ENCODE measurements around the gene PRDM8.

The PRDM8 gene

DNA sequence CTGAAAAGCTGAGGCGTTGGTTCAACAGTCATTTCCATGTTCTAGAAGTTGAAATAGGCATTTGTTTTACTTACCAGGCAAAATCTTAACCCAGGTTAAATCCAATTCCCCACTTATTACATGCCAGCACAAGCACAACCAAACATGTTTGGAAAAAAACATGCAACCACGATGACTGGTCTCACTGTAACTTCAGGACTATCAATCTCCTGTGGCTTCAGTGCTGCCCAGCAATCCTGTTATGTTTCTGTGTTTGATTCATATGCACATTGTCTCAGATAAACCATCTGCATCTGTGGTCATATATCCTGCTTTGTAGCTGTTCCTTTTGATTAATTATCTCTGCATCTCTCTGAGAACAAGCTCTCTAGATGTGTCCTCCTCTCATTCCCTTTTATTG lies 28.3 kb downstream of the PRDM8 start:
- Histone ChIP-seq H3K4me2 (ENCODE audit: low read length) (no peak overlapping the region), H3K36me3 (ENCODE audit: control insufficient read depth, low read length) (no peaks in the 10 kb centered on the region), H3K27me3 (ENCODE audit: control insufficient read depth, low read length) (peaks cover 17% of the 10 kb centered on the region), H3K27ac (ENCODE audit: low read depth, low read length) (no peak overlapping the region), H3K79me2 (ENCODE audit: control insufficient read depth, low read length) (no peaks in the 10 kb centered on the region), H3K4me1 (ENCODE audit: control insufficient read depth, low read length) (no peaks in the 10 kb centered on the region), H3F3A (ENCODE audit: control insufficient read depth, insufficient read depth) (no peaks in the 10 kb centered on the region), H3K9me2 (replicated peaks; ENCODE audit: control insufficient read depth, low read length) (no peaks in the 10 kb centered on the region), H3K4me3 (ENCODE audit: low read length) (no peak overlapping the region), H3K9me3 (ENCODE audit: control insufficient read depth, insufficient read depth, low read length) (no peaks in the 10 kb centered on the region), H4K20me1 (ENCODE audit: control insufficient read depth, insufficient read depth, low read depth, low read length) (0 out of 2 replicates have a peak, but pooled peaks cover 3% of the 10 kb centered on the region)
- TF ChIP-seq, protein P1, sequence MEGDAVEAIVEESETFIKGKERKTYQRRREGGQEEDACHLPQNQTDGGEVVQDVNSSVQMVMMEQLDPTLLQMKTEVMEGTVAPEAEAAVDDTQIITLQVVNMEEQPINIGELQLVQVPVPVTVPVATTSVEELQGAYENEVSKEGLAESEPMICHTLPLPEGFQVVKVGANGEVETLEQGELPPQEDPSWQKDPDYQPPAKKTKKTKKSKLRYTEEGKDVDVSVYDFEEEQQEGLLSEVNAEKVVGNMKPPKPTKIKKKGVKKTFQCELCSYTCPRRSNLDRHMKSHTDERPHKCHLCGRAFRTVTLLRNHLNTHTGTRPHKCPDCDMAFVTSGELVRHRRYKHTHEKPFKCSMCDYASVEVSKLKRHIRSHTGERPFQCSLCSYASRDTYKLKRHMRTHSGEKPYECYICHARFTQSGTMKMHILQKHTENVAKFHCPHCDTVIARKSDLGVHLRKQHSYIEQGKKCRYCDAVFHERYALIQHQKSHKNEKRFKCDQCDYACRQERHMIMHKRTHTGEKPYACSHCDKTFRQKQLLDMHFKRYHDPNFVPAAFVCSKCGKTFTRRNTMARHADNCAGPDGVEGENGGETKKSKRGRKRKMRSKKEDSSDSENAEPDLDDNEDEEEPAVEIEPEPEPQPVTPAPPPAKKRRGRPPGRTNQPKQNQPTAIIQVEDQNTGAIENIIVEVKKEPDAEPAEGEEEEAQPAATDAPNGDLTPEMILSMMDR (IDR thresholded peaks at IDR 0.05; ENCODE audit: low read depth, low read length, poor library complexity, severe bottlenecking), result no peak
- TF ChIP-seq EZH2phosphoT487 (IDR thresholded peaks at IDR 0.05; ENCODE audit: borderline replicate concordance, low read length), result no peak

DNA sequence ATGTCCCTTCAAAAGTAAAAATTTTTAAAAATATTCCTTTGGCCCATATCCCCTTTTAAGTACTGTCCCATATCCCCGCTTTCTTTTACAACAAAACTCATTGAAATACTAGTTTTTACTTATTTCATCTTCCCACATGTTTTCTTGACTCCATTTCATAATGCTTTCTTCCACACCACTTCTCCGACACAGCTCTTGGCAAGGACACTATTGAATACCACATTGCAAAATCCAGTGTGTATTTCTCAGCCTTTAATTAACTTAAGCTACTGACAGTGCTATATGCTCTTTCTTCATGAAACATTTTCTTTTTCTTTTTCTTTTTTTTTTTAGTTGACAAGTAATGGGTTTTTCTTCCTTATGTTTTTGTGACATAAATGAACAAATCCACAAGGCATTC lies 28.8 kb downstream of the PRDM8 start:
- H4K20me1 ChIP-seq (ENCODE audit: control insufficient read depth, insufficient read depth, low read depth, low read length), result no peaks in the 10 kb centered on the region

DNA sequence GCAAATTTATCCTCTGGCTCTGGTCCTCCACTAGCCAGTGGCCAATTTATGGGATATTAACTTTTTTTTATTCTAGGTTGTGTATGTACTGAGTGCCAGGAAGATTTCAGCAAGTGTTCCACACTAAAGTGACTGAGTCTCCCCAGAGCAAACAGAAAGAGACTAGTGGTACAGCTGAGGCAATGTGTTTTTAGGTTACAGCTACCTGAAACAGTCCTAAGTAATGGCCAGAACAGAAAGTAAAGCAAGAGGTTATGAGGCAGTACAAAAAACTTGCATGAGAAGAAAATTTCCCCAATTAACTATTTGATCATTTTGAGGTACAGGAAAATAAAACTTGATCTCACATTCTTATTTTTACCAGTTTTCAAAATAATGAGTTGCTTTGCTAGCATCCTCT lies 31.2 kb downstream of the PRDM8 start:
- no peaks in the 10 kb centered on the region for H3K4me1 ChIP-seq (ENCODE audit: control insufficient read depth, low read length)
- no peak overlapping the region for H3K4me2 ChIP-seq (ENCODE audit: low read length)
- H4K20me1 ChIP-seq (ENCODE audit: control insufficient read depth, insufficient read depth, low read depth, low read length), result no peaks in the 10 kb centered on the region
- H3K27ac ChIP-seq (ENCODE audit: low read depth, low read length), result no peak overlapping the region
- H3K27me3 ChIP-seq (ENCODE audit: control insufficient read depth, low read length), result peaks cover 12% of the 10 kb centered on the region
- no peaks in the 10 kb centered on the region for H3K79me2 ChIP-seq (ENCODE audit: control insufficient read depth, low read length)
- H3K36me3 ChIP-seq (ENCODE audit: control insufficient read depth, low read length), result no peaks in the 10 kb centered on the region
- H3K9me3 ChIP-seq (ENCODE audit: control insufficient read depth, insufficient read depth, low read length), result no peaks in the 10 kb centered on the region
- no peak overlapping the region for H3K4me3 ChIP-seq (ENCODE audit: low read length)
- H3K9me2 ChIP-seq (replicated peaks; ENCODE audit: control insufficient read depth, low read length), result no peaks in the 10 kb centered on the region
- H3F3A ChIP-seq (ENCODE audit: control insufficient read depth, insufficient read depth), result no peaks in the 10 kb centered on the region
- TF ChIP-seq, protein P1 (IDR thresholded peaks at IDR 0.05; ENCODE audit: low read depth, low read length, poor library complexity, severe bottlenecking), result no peak
- no peak for TF ChIP-seq EZH2phosphoT487 (IDR thresholded peaks at IDR 0.05; ENCODE audit: borderline replicate concordance, low read length)

More for the DNA sequence above, 28.8 kb downstream of the PRDM8 start:
- Histone ChIP-seq H3K27ac (ENCODE audit: low read depth, low read length) (no peak overlapping the region), H3F3A (ENCODE audit: control insufficient read depth, insufficient read depth) (no peaks in the 10 kb centered on the region), H3K9me2 (replicated peaks; ENCODE audit: control insufficient read depth, low read length) (no peaks in the 10 kb centered on the region), H3K4me1 (ENCODE audit: control insufficient read depth, low read length) (no peaks in the 10 kb centered on the region), H3K79me2 (ENCODE audit: control insufficient read depth, low read length) (no peaks in the 10 kb centered on the region), H3K36me3 (ENCODE audit: control insufficient read depth, low read length) (no peaks in the 10 kb centered on the region), H3K4me3 (ENCODE audit: low read length) (no peak overlapping the region), H3K9me3 (ENCODE audit: control insufficient read depth, insufficient read depth, low read length) (no peaks in the 10 kb centered on the region), H3K27me3 (ENCODE audit: control insufficient read depth, low read length) (peaks cover 14% of the 10 kb centered on the region), H3K4me2 (ENCODE audit: low read length) (no peak overlapping the region)
- TF ChIP-seq, protein P1 (IDR thresholded peaks at IDR 0.05; ENCODE audit: low read depth, low read length, poor library complexity, severe bottlenecking), result no peak
- no peak for TF ChIP-seq EZH2phosphoT487 (IDR thresholded peaks at IDR 0.05; ENCODE audit: borderline replicate concordance, low read length)

Data from DOHH2 (cell line).